ENCODE results near the gene KCTD21.

The KCTD21 gene

DNA sequence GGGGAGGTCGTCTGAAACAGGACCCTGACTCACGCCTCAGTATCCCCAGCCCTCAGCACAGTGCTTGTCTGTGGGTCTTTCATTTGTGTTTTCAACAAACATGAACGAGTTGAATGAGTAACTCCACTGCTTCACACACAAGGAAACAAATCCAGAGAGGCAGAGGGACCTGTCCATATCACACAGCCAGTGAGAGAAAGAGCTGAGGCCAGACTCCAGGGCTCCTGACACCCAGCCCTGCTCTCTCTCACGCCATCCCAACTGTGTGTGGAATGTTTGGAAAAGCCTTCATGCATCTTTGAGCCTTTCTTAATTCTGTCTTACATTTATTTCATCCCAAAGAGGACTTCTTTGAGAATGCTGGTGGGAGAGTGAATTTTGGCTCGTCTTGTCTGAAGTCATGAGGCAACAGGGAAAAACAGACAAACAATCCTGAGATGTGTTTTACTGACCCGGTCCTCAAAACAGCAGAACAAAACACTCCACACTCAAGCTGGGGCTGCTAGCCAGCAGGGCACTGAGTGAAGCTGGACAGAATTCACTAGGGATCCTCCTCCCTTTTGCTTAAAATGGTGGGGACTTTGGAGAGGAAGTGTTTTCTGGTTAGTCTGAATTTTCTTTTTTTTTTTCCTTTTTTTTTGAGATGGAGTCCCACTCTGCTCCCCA, 29.3 kb downstream of the KCTD21 start:
- Mint-ChIP-seq H3K27me3 (no peaks in the 10 kb centered on the region), H3K36me3 (ENCODE audit: low read depth) (no peaks in the 10 kb centered on the region), H3K27ac (no peak overlapping the region), H3K4me3 (no peak overlapping the region), H3K4me1 (no peaks in the 10 kb centered on the region), H3K9me3 (no peaks in the 10 kb centered on the region)
- DNase-seq = no peak
- no peak for ATAC-seq

- no peaks in the 10 kb centered on the region for H3K4me1 Mint-ChIP-seq
- H3K36me3 Mint-ChIP-seq (ENCODE audit: low read depth) = no peaks in the 10 kb centered on the region
- no peak overlapping the region for H3K27ac Mint-ChIP-seq
- no peaks in the 10 kb centered on the region for H3K9me3 Mint-ChIP-seq
- H3K27me3 Mint-ChIP-seq = no peaks in the 10 kb centered on the region
- DNase-seq (no peak), ATAC-seq (no peak)
- H3K4me3 Mint-ChIP-seq = no peak overlapping the region
Observed at GRCh38 chr11:78156127-78156844, 32.1 kb downstream of the KCTD21 start.

DNA sequence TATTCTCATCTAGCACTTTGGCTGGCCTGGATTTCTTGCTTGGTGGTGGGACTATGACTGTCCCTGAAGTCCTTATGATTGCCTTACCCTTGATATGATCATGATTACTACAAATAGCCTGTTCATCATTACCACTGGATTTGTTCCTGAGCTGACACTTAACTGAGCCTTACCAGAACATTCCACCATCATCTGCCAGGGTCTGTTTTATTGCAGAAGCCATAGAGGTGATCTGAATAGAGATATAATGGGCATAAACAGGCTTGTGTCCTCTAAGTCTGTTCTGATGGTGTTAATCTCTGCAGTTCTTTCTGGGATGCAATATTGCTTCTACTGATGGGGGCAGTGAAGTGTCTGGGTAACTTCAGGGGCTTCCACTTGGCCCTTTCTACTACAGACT, 36.6 kb downstream of the KCTD21 start:
- Mint-ChIP-seq H3K4me1 (no peaks in the 10 kb centered on the region), H3K9me3 (no peaks in the 10 kb centered on the region), H3K27ac (no peak overlapping the region), H3K27me3 (no peaks in the 10 kb centered on the region), H3K36me3 (ENCODE audit: low read depth) (no peaks in the 10 kb centered on the region), H3K4me3 (no peak overlapping the region)
- DNase-seq (no peak), ATAC-seq (no peak)

- Mint-ChIP-seq H3K27ac (no peak overlapping the region), H3K4me3 (no peak overlapping the region), H3K36me3 (ENCODE audit: low read depth) (no peaks in the 10 kb centered on the region), H3K27me3 (no peaks in the 10 kb centered on the region), H3K9me3 (no peaks in the 10 kb centered on the region), H3K4me1 (no peaks in the 10 kb centered on the region)
- ATAC-seq = no peak
- no peak for DNase-seq
Observed at GRCh38 chr11:78150754-78151153, 37.7 kb downstream of the KCTD21 start.

GRCh38 chr11:78150346-78150745, 38.1 kb downstream of the KCTD21 start:
- no peaks in the 10 kb centered on the region for H3K4me1 Mint-ChIP-seq
- no peak overlapping the region for H3K4me3 Mint-ChIP-seq
- H3K36me3 Mint-ChIP-seq (ENCODE audit: low read depth) = no peaks in the 10 kb centered on the region
- H3K27ac Mint-ChIP-seq = no peak overlapping the region
- ATAC-seq = no peak
- H3K9me3 Mint-ChIP-seq = no peaks in the 10 kb centered on the region
- no peaks in the 10 kb centered on the region for H3K27me3 Mint-ChIP-seq
- no peak for DNase-seq

DNA sequence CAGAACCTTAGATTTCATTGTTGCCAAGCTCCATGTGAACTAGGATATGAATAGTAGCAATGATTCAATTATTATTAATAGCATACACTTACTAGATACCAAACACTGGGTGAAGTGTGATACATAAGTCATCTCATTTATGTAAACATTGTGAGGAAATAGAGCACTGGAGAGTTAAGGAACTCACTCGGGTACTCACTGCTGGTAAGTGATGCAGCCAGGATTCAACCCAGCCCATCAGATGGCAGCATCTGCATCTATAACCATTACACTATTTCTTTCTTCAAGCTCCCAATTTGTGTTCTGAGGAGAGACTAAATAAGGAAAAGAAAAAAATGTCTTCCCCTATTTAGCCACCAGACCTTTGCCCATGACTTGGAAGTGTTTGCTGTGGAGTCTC, 38.8 kb downstream of the KCTD21 start:
- Mint-ChIP-seq H3K9me3 (no peaks in the 10 kb centered on the region), H3K4me3 (no peak overlapping the region), H3K36me3 (ENCODE audit: low read depth) (no peaks in the 10 kb centered on the region), H3K4me1 (no peaks in the 10 kb centered on the region), H3K27ac (no peak overlapping the region), H3K27me3 (no peaks in the 10 kb centered on the region)
- ATAC-seq (no peak), DNase-seq (no peak)

GRCh38 chr11:78147807-78148206, 40.6 kb downstream of the KCTD21 start:
- H3K36me3 Mint-ChIP-seq (ENCODE audit: low read depth) = no peaks in the 10 kb centered on the region
- H3K4me1 Mint-ChIP-seq = peaks cover 7% of the 10 kb centered on the region
- no peak for DNase-seq
- H3K27me3 Mint-ChIP-seq = no peaks in the 10 kb centered on the region
- ATAC-seq = no peak
- no peak overlapping the region for H3K4me3 Mint-ChIP-seq
- H3K9me3 Mint-ChIP-seq = no peaks in the 10 kb centered on the region
- H3K27ac Mint-ChIP-seq = no peak overlapping the region

GRCh38 chr11:78145511-78146025, 42.9 kb downstream of the KCTD21 start:
- Mint-ChIP-seq H3K9me3 (no peaks in the 10 kb centered on the region), H3K4me1 (peaks cover 11% of the 10 kb centered on the region), H3K27me3 (no peaks in the 10 kb centered on the region), H3K27ac (no peak overlapping the region), H3K4me3 (no peak overlapping the region), H3K36me3 (ENCODE audit: low read depth) (no peaks in the 10 kb centered on the region)
- ATAC-seq (no peak), DNase-seq (no peak)

- peak overlapping the region; percentile 84 for H3K4me3 Mint-ChIP-seq
- peak overlapping the region; percentile 50 for H3K27ac Mint-ChIP-seq
- no peaks in the 10 kb centered on the region for H3K9me3 Mint-ChIP-seq
- peak; percentile 34 for ATAC-seq
- DNase-seq = peak; percentile 5
- H3K36me3 Mint-ChIP-seq (ENCODE audit: low read depth) = peaks cover 30% of the 10 kb centered on the region
- peaks cover 41% of the 10 kb centered on the region for H3K4me1 Mint-ChIP-seq
- H3K27me3 Mint-ChIP-seq = no peaks in the 10 kb centered on the region
Observed at GRCh38 chr11:78140392-78141077, 47.9 kb downstream of the KCTD21 start.

GRCh38 chr11:78139422-78140391, 48.7 kb downstream of the KCTD21 start, which contains the start of gene ALG8:
Gene ALG8 (minus strand): TSS chr11:78139626. CDS start chr11:78139588, 38 bp downstream.
- Mint-ChIP-seq H3K27me3 (no peaks in the 10 kb centered on the region), H3K36me3 (ENCODE audit: low read depth) (peaks cover 36% of the 10 kb centered on the region)

DNA sequence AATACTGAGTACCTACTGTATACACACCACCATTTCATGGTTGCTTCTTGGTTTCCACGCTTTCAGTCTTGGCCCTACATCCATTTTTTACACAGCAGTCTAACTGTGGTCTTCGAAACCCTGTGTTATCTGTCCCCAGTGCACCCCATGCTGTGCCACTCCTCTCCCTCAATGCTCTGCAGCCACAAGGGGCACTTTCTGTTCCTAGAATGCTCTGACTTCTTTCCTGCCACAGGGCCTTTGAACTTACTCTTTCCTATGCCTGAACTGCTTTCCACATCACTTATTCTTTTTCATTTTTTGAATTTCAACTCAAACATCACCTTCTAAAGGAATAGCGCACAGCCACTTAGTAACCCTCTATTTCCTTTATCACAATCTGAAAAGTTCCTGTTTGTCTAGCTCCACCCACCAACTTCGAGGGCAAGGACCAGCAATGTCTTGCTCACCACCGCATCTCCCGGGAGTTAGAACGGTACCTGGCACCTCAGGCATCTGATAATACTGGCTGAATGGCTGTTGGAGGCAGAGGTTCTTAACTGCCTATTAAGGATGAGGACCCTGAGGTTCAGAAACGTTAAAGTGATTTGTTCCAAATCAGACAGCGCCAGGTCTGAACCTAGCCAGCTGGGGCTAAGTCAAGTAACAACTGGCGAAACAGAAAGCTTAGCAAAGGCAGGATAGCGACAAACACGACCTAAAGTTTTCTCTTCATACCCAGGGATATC, 49.6 kb downstream of the KCTD21 start:
- ATAC-seq (peak; percentile 57), DNase-seq (peak; percentile 53)
- peak overlapping the region; percentile 92 for H3K27ac Mint-ChIP-seq
- no peaks in the 10 kb centered on the region for H3K9me3 Mint-ChIP-seq
- peaks cover 41% of the 10 kb centered on the region for H3K4me1 Mint-ChIP-seq
- H3K27me3 Mint-ChIP-seq = no peaks in the 10 kb centered on the region
- peaks cover 41% of the 10 kb centered on the region for H3K36me3 Mint-ChIP-seq (ENCODE audit: low read depth)
- H3K4me3 Mint-ChIP-seq = peak overlapping the region; percentile 84

More at GRCh38 chr11:78139422-78140391, 48.7 kb downstream of the KCTD21 start, which contains the start of gene ALG8:
- H3K4me1 Mint-ChIP-seq = peaks cover 41% of the 10 kb centered on the region
- ATAC-seq = peak; percentile 95
- H3K4me3 Mint-ChIP-seq = peak within 1 kb of the TSS; percentile 84
- DNase-seq = peak; percentile 97
- peak within 1 kb of the TSS; percentile 92 for H3K27ac Mint-ChIP-seq
- H3K9me3 Mint-ChIP-seq = no peaks in the 10 kb centered on the region

DNA sequence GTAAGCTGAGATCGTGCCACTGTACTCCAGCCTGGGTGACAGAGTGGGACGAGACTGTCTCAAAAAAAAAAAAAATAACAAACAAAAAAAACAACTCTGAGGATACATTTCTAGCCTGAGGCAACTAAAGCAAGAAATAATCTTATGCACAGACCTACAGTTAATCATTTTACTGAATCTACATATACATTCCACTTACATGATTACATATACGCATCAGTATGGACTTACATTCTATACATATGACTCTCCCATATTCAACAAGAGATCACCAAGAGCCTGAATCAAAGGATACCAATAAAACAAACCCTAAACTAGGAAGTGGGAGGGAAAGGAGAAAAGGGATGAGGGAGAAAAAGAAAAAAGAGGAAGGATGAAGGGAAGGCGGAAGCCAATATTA, 50.1 kb downstream of the KCTD21 start:
- Mint-ChIP-seq H3K9me3 (no peaks in the 10 kb centered on the region), H3K27me3 (no peaks in the 10 kb centered on the region), H3K4me1 (peaks cover 38% of the 10 kb centered on the region), H3K36me3 (ENCODE audit: low read depth) (peaks cover 42% of the 10 kb centered on the region), H3K4me3 (peak overlapping the region; percentile 84), H3K27ac (peak overlapping the region; percentile 92)
- ATAC-seq (no peak), DNase-seq (no peak)

DNA sequence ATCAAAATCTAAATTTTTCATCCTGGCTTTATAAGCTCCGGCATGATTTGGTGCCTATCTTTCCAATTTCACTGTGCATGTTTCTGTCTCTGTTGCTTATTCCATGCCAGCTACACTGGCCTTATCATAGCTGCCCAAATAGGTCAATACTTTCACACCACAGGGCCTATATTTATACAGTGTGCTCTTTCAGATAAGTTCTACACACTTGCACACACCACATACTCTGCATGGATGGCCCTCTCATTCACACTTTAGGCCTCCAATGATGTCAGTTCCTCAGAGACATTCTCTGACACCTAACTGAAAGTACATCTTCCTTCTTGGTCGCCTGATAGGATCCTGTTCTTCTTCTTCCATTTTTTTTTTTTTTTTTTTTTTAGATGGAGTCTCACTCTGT, 56.0 kb downstream of the KCTD21 start:
- no peaks in the 10 kb centered on the region for H3K9me3 Mint-ChIP-seq
- ATAC-seq (no peak), DNase-seq (no peak)
- H3K4me1 Mint-ChIP-seq = peaks cover 16% of the 10 kb centered on the region
- H3K36me3 Mint-ChIP-seq (ENCODE audit: low read depth) = peaks cover 32% of the 10 kb centered on the region
- no peak overlapping the region for H3K4me3 Mint-ChIP-seq
- no peak overlapping the region for H3K27ac Mint-ChIP-seq
- no peaks in the 10 kb centered on the region for H3K27me3 Mint-ChIP-seq
